KMS-11 (cell line): ENCODE measurements around the gene MCC.

Experiments
- H2AFZ ChIP-seq: fragments of 200-600 bp; sonication (generic); 2 replicates; pipeline ENCODE4 v1.6.1; 2016; ENCODE audit warnings: antibody characterized with exemption, mixed run types, low read depth
- H3K27ac ChIP-seq: fragments of 200-600 bp; sonication (generic); 2 replicates; pipeline ENCODE4 v1.6.1; 2016; ENCODE audit warnings: mild to moderate bottlenecking, mixed run types
- H3K27me3 ChIP-seq: fragments of 200-600 bp; sonication (generic); 2 replicates; pipeline ENCODE4 v1.6.1; 2017; ENCODE audit warnings: mild to moderate bottlenecking, low read depth, mixed run types, moderate library complexity; ENCODE audit not compliant: insufficient read depth
- H3K36me3 ChIP-seq: fragments of 200-600 bp; sonication (generic); 2 replicates; pipeline ENCODE4 v1.6.1; 2017; ENCODE audit warnings: mild to moderate bottlenecking, mixed run types; ENCODE audit not compliant: insufficient read depth
- H3K4me1 ChIP-seq: fragments of 200-600 bp; sonication (generic); 2 replicates; pipeline ENCODE4 v1.6.1; 2016; ENCODE audit warnings: mild to moderate bottlenecking, low read depth, mixed run types; ENCODE audit not compliant: poor library complexity, severe bottlenecking
- H3K4me2 ChIP-seq: fragments of 200-600 bp; sonication (generic); 2 replicates; pipeline ENCODE4 v1.7.0; 2016; ENCODE audit warnings: mild to moderate bottlenecking, mixed run types
- H3K4me3 ChIP-seq: fragments of 200-600 bp; sonication (generic); IDR thresholded peaks from 2 replicates; pipeline ENCODE4 v1.6.1; 2017; ENCODE audit warnings: low read depth, low read length, mixed read lengths; ENCODE audit not compliant: insufficient read depth
- H3K79me2 ChIP-seq: fragments of 200-600 bp; sonication (generic); 2 replicates; pipeline ENCODE4 v1.6.1; 2016; ENCODE audit warnings: low read depth, mixed run types; ENCODE audit not compliant: insufficient read depth
- H3K9ac ChIP-seq: fragments of 200-600 bp; sonication (generic); 2 replicates; pipeline ENCODE4 v1.6.1; 2016; ENCODE audit warnings: mild to moderate bottlenecking, mixed run types
- H4K20me1 ChIP-seq: fragments of 200-600 bp; sonication (generic); 2 replicates; pipeline ENCODE4 v1.6.1; 2016; ENCODE audit warnings: mild to moderate bottlenecking, mixed run types; ENCODE audit not compliant: insufficient read depth
- TF ChIP-seq, protein P1 (sequence below): fragments of 200-600 bp; sonication (generic); conservative IDR thresholded peaks from 2 replicates; pipeline ENCODE4 v1.6.1; 2017; ENCODE audit warnings: low read depth, mild to moderate bottlenecking, antibody characterized with exemption, low read length, moderate library complexity, mixed read lengths

MCC gene

DNA sequence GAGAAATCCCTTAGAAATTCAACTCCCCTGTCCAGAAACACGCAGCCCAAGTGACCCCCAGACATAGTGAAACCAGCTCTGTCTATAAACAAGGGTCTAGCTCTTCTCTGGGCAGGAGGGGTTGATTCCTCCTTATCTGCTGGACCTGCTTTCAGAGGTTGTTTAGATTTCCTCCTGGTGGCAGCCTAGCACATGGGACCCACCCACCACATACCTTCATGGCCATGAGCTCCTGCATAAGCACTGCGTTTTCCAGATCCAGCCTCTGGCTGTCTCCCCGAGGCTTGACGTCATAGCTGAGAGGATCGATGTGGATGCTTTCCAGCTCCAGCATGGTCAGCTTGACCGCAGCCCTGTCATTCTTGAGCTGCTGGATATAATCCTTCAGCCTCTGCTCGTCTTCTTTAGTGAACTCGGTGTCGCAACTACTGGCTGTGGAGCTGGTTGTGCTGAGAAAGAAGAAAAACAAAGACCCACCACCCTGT is 434.7 kb downstream of the MCC start:
- no peak overlapping the region for H3K4me3 ChIP-seq
- no peak overlapping the region for H3K9ac ChIP-seq
- TF ChIP-seq, protein P1, sequence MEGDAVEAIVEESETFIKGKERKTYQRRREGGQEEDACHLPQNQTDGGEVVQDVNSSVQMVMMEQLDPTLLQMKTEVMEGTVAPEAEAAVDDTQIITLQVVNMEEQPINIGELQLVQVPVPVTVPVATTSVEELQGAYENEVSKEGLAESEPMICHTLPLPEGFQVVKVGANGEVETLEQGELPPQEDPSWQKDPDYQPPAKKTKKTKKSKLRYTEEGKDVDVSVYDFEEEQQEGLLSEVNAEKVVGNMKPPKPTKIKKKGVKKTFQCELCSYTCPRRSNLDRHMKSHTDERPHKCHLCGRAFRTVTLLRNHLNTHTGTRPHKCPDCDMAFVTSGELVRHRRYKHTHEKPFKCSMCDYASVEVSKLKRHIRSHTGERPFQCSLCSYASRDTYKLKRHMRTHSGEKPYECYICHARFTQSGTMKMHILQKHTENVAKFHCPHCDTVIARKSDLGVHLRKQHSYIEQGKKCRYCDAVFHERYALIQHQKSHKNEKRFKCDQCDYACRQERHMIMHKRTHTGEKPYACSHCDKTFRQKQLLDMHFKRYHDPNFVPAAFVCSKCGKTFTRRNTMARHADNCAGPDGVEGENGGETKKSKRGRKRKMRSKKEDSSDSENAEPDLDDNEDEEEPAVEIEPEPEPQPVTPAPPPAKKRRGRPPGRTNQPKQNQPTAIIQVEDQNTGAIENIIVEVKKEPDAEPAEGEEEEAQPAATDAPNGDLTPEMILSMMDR: no peak
- H3K27me3 ChIP-seq: no peaks in the 10 kb centered on the region
- no peak overlapping the region for H3K27ac ChIP-seq
- no peaks in the 10 kb centered on the region for H3K79me2 ChIP-seq
- H4K20me1 ChIP-seq: no peaks in the 10 kb centered on the region
- no peak overlapping the region for H2AFZ ChIP-seq
- no peaks in the 10 kb centered on the region for H3K4me1 ChIP-seq
- H3K4me2 ChIP-seq: no peak overlapping the region
- H3K36me3 ChIP-seq: no peaks in the 10 kb centered on the region

DNA sequence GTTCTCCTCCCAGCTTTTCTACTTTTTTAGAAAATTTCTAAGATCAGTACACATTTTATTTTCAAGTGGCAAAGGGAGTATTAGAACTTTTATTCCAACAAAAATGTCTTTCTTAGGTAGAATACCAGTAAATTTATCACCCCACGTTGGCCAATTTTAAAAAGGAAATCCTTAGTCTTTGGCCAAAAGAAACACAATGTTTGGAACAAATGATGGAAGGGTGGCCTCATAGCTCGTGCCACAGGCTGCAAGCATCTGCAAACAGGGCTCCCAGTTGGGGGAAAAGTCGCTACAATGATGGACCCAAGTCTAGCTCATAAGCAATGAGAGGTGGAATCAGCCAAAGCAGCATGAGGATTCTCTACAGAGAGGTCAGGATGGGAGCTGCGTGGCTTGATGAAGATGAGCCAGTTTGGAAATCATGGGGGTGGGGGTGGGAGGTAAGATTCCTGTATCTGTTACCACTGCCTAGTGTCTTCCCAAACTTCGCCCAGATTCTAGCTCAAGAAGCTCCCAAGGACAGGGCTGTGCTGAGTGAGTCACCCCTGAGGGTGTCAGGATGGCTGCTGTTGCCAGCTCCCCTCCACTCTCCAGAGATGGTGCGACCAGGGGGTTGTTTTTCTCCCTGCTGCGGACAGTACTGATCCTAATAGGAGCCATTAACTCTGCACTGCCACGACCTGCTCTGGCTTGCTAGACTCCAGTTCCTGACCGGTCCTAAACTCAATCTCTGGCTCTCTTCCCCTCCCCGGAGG is 436.0 kb downstream of the MCC start:
- TF ChIP-seq, protein P1: no peak
- no peak overlapping the region for H3K9ac ChIP-seq
- no peaks in the 10 kb centered on the region for H3K27me3 ChIP-seq
- no peaks in the 10 kb centered on the region for H3K36me3 ChIP-seq
- no peaks in the 10 kb centered on the region for H3K4me1 ChIP-seq
- H4K20me1 ChIP-seq: no peaks in the 10 kb centered on the region
- no peaks in the 10 kb centered on the region for H3K79me2 ChIP-seq
- no peak overlapping the region for H3K27ac ChIP-seq
- H3K4me3 ChIP-seq: no peak overlapping the region
- no peak overlapping the region for H3K4me2 ChIP-seq
- H2AFZ ChIP-seq: no peak overlapping the region

DNA sequence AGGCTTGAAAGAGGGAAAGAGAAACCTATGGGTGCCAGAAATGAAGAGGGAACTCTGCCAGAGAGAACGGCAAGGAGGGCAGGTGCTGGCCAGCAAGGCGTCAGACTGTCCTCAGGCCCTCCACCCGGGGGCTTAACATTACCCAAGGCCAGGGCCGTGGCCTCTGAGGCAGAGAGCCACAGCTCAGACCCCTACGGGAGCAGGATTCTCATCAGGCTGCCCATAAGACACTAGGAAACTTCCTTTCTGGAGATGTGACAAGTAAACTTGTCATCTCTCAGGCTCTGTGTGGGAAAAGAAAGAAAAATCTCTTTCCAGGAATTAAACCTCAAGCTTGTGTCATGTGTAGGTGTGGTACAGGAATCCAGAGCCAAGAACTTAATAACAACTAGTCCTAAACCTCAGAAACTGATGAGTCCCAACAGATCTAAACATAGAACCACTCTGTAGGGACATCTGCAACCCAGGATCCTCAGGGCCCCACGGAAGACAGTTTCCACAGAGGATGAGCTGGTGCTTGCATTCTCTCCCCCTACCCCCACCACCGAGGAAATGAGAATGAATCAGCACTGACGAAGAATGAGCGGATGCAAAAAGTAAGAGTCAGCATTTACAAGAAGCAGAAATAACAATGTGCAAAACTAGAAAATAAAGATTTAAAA is 437.4 kb downstream of the MCC start:
- Histone ChIP-seq H3K79me2 (no peaks in the 10 kb centered on the region), H3K4me3 (no peak overlapping the region), H3K36me3 (no peaks in the 10 kb centered on the region), H3K9ac (no peak overlapping the region), H3K4me2 (no peak overlapping the region), H3K4me1 (no peaks in the 10 kb centered on the region), H4K20me1 (no peaks in the 10 kb centered on the region), H2AFZ (no peak overlapping the region), H3K27me3 (no peaks in the 10 kb centered on the region), H3K27ac (no peak overlapping the region)
- TF ChIP-seq, protein P1: no peak

DNA sequence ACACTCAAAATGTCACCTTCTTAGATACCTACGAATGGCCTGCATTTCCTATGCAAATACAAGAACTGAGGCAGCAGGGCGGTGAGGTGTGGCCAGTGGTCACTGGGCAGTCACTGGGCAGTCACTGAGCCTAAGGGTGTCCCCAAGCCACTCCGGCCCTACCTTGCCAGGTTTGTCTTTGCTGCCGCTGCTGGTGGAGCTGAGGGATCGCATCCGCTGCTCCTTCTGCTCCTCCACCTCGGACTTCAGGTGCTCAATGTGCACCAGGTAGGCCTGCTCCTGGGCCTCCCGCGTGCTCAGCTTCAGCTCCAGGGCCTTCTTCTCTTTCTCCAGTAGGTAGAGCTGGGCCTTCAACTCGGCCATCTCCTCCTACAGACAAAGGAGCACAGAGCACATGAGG is 439.3 kb downstream of the MCC start:
- Histone ChIP-seq H3K36me3 (no peaks in the 10 kb centered on the region), H3K4me3 (no peak overlapping the region), H4K20me1 (no peaks in the 10 kb centered on the region), H2AFZ (no peak overlapping the region), H3K4me2 (no peak overlapping the region), H3K9ac (no peak overlapping the region), H3K27ac (no peak overlapping the region), H3K4me1 (no peaks in the 10 kb centered on the region), H3K79me2 (no peaks in the 10 kb centered on the region), H3K27me3 (no peaks in the 10 kb centered on the region)
- TF ChIP-seq, protein P1: no peak
